Fibroblast of lung (primary cell): ENCODE measurements around the gene FBXW9. TPM values are rescaled to one million over a fixed set of nuclear protein-coding genes. Genes with fewer than 3 reads are reported as not detected.
A peak's percentile ranks its signal among the peaks of the same experiment; 100 is the strongest.

Experiments
- DNase-seq, 2 donors: peaks; one replicate each; pipeline versions ENCODE4 v3.0.0 to v3.0.0-alpha.2; 2010; ENCODE audit warnings: low read depth in 2 of 2
- H2AFZ ChIP-seq: 2 replicates; pipeline ENCODE4 v1.5.1; 2012; ENCODE audit warnings: low read length, control low read depth, inconsistent platforms
- H3K27ac ChIP-seq: 2 replicates; pipeline ENCODE4 v1.5.1; 2011; ENCODE audit warnings: low read length, control low read depth; ENCODE audit not compliant: insufficient read depth
- H3K27me3 ChIP-seq: 2 replicates; pipeline ENCODE4 v1.5.1; 2011; ENCODE audit warnings: mild to moderate bottlenecking, low read length; ENCODE audit not compliant: control insufficient read depth, insufficient read depth
- H3K36me3 ChIP-seq: 2 replicates; pipeline ENCODE4 v1.5.1; 2011; ENCODE audit warnings: low read length; ENCODE audit not compliant: control insufficient read depth, insufficient read depth
- H3K4me1 ChIP-seq: 2 replicates; pipeline ENCODE4 v1.5.1; 2011; ENCODE audit warnings: low read length; ENCODE audit not compliant: control insufficient read depth, insufficient read depth; ENCODE audit errors: extremely low read depth
- H3K4me2 ChIP-seq: 2 replicates; pipeline ENCODE4 v1.5.1; 2011; ENCODE audit warnings: low read length, control low read depth; ENCODE audit not compliant: insufficient read depth; ENCODE audit errors: extremely low read depth
- H3K4me3 ChIP-seq, 4 experiments: fragments of 200-600 bp in 1 of 4; sonication (generic) in 1 of 4; replicated peaks in 1 of 4; 2 replicates each; pipeline ENCODE4 v1.5.1; 2011 to 2016; ENCODE audit warnings: low read length in 4 of 4, low read depth in 3 of 4, mild to moderate bottlenecking in 3 of 4, control low read depth in 2 of 4, inconsistent platforms in 1 of 4, mixed read lengths in 1 of 4; ENCODE audit not compliant: insufficient read depth in 1 of 4; ENCODE audit errors: control extremely low read depth in 1 of 4
- H3K79me2 ChIP-seq: 2 replicates; pipeline ENCODE4 v1.5.1; 2012; ENCODE audit warnings: mild to moderate bottlenecking, low read length, inconsistent platforms; ENCODE audit not compliant: control insufficient read depth, insufficient read depth
- H3K9ac ChIP-seq: 2 replicates; pipeline ENCODE4 v1.5.1; 2011; ENCODE audit warnings: mild to moderate bottlenecking, low read length, control low read depth; ENCODE audit not compliant: insufficient read depth
- H3K9me3 ChIP-seq: 2 replicates; pipeline ENCODE4 v1.5.1; 2012; ENCODE audit warnings: low read depth, low read length; ENCODE audit not compliant: control insufficient read depth, insufficient read depth
- H4K20me1 ChIP-seq: 2 replicates; pipeline ENCODE4 v1.5.1; 2011; ENCODE audit warnings: low read length; ENCODE audit not compliant: control insufficient read depth, insufficient read depth; ENCODE audit errors: extremely low read depth
- CTCF ChIP-seq, 2 donors: IDR thresholded peaks in 1 of 2; conservative IDR thresholded peaks in 1 of 2; 1 replicate in 1 of 2; 2 replicates in 1 of 2; pipeline ENCODE4 v1.5.1; 2011 to 2012; ENCODE audit warnings: low read length in 2 of 2, control low read depth in 1 of 2, inconsistent platforms in 1 of 2, low read depth in 1 of 2, mild to moderate bottlenecking in 1 of 2
- EZH2 ChIP-seq: IDR thresholded peaks from 2 replicates; pipeline ENCODE4 v1.5.1; 2012; ENCODE audit warnings: low read length, control low read depth, mild to moderate bottlenecking; ENCODE audit errors: missing control alignments
- polyA plus RNA-seq, 2 donors: library from polyadenylated mRNA; depleted of rRNA in 1 of 2; stranded (reverse) in 1 of 2; unstranded in 1 of 2; fragments of >200 nt; gene quantifications; 2 replicates each; pipeline ENCODE4 v1.2.1, GENCODE V29; 2011 to 2012; ENCODE audit warnings: missing spikeins in 1 of 2
- total RNA-seq: library from RNA; depleted of rRNA; stranded (reverse); fragments of >200 nt; gene quantifications from 2 replicates; pipeline ENCODE4 v1.2.1, GENCODE V29; 2014

The FBXW9 gene
- total and polyA plus RNA-seq, 2 donors (not counting 1 experiment from before 2014, with no cell fraction given), result 3.3 to 4.4 TPM

- Histone ChIP-seq H3K79me2 (no peaks in the 10 kb centered on the region), H4K20me1 (no peaks in the 10 kb centered on the region), H3K36me3 (no peaks in the 10 kb centered on the region), H3K27ac (no peak overlapping the region), H2AFZ (no peak overlapping the region), H3K27me3 (no peaks in the 10 kb centered on the region), H3K4me1 (no peaks in the 10 kb centered on the region), H3K9me3 (no peaks in the 10 kb centered on the region), H3K4me2 (no peak overlapping the region), H3K4me3 (no peak overlapping the region), H3K9ac (no peak overlapping the region)
- no peak for DNase-seq
- no peak for TF ChIP-seq CTCF (conservative IDR thresholded peaks at IDR 0.05 in 1 of 2, IDR thresholded peaks at IDR 0.05 in 1 of 2; ENCODE audit: low read depth in 1 of 2, low read length in 2 of 2)
- TF ChIP-seq EZH2, result no peak
These were observed 53.9 kb downstream of the FBXW9 start for GRCh38 chr19:12642506-12642905.

DNA sequence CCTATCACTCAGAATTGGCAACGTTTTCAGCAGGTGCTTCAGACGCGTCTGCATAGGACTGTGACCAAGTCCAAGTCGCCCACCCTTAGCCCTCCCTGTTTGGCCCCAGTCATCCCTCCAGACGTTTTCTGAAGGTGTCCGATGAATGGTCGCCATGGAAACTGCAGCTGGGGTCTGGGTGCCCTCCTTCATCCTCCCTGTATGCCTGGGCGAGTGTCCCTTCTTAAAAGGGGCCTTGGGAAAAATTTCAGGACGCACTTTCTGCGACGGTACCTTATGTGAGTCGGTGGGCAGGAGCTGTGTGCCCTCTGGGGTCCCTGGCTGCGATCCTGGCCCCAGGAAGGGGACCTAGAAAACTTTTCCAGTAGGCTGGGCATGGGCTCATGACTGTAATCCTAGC is 55.0 kb downstream of the FBXW9 start:
- H2AFZ ChIP-seq, result no peak overlapping the region
- no peaks in the 10 kb centered on the region for H3K27me3 ChIP-seq
- no peak for TF ChIP-seq EZH2
- TF ChIP-seq CTCF (conservative IDR thresholded peaks at IDR 0.05 in 1 of 2, IDR thresholded peaks at IDR 0.05 in 1 of 2; ENCODE audit: low read depth in 1 of 2, low read length in 2 of 2), result no peak
- H3K4me3 ChIP-seq, result no peak overlapping the region
- H3K9me3 ChIP-seq, result no peaks in the 10 kb centered on the region
- H3K9ac ChIP-seq, result no peak overlapping the region
- no peaks in the 10 kb centered on the region for H3K79me2 ChIP-seq
- H3K36me3 ChIP-seq, result no peaks in the 10 kb centered on the region
- no peak for DNase-seq
- H3K27ac ChIP-seq, result no peak overlapping the region
- H4K20me1 ChIP-seq, result no peaks in the 10 kb centered on the region
- H3K4me2 ChIP-seq, result no peak overlapping the region
- no peaks in the 10 kb centered on the region for H3K4me1 ChIP-seq

DNA sequence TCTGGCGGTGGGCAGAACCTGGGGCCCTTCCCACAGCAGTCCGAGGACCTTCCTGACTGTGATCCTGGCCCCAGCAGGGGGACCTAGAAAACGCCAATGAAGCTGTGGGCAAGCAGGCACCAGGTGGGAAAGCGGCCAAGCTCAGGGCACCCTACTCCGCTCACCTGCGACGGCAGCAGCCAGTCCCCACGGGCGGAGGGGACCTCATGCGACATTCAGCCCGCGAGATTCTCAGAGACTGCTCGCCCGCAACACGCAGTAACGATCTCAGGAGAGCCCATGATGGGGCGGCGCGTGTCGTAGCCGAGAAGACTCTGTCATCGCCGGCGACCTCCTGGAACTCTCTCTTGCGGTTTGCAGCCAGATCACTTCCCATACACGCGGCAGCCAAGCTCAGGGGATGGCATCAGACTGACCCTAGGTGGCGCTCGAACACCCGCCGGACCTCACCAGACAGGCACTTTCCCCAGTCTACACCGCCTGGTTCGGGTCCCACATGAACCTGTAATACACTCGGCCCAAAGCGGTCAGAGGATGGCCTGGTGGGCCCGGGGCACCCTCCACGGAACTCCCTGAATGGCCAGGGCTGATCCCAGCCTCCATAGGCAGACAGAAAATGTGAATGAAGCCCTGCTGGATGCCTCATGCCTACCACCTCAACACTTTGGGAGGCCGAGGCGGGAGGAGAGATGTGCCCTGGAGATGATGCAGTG is 56.4 kb downstream of the FBXW9 start:
- H3K9ac ChIP-seq, result no peak overlapping the region
- H3K36me3 ChIP-seq, result no peaks in the 10 kb centered on the region
- H3K4me2 ChIP-seq, result peak overlapping the region; percentile 57
- DNase-seq, result peak; percentile 69 to 76
- no peak overlapping the region for H3K27ac ChIP-seq
- H3K79me2 ChIP-seq, result no peaks in the 10 kb centered on the region
- no peaks in the 10 kb centered on the region for H4K20me1 ChIP-seq
- H3K4me3 ChIP-seq, result peak overlapping the region in 1 of 4 experiments; percentile 25
- H3K4me1 ChIP-seq, result no peaks in the 10 kb centered on the region
- peak overlapping the region; percentile 65 for H2AFZ ChIP-seq
- no peaks in the 10 kb centered on the region for H3K27me3 ChIP-seq
- TF ChIP-seq CTCF (conservative IDR thresholded peaks at IDR 0.05 in 1 of 2, IDR thresholded peaks at IDR 0.05 in 1 of 2; ENCODE audit: low read depth in 1 of 2, low read length in 2 of 2) (peak; percentile 62 to 79), EZH2 (no peak)
- no peaks in the 10 kb centered on the region for H3K9me3 ChIP-seq

Other genes starting within 250 kb of the FBXW9 start
- gene ZNF709, start 211.8 kb downstream of the FBXW9 start, total RNA-seq, result 3.6 and 4.8 TPM in 2 replicates
- gene ZNF709, start 211.8 kb downstream of the FBXW9 start, polyA plus RNA-seq, result 1.4 and 1.5 TPM in 2 replicates
- 10.3 and 12.2 TPM in 2 replicates for gene ZNF564, start 145.1 kb downstream of the FBXW9 start, total RNA-seq
- gene ZNF564, start 145.1 kb downstream of the FBXW9 start, polyA plus RNA-seq, result 2.8 and 4.5 TPM in 2 replicates
- gene ZNF490, start 85.8 kb downstream of the FBXW9 start, total RNA-seq, result 8.0 and 16.8 TPM in 2 replicates
- gene ZNF490, start 85.8 kb downstream of the FBXW9 start, polyA plus RNA-seq, result 3.9 and 4.1 TPM in 2 replicates
- 9.2 and 12.2 TPM in 2 replicates for gene ZNF791, start 85.7 kb downstream of the FBXW9 start, total RNA-seq
- gene ZNF791, start 85.7 kb downstream of the FBXW9 start, polyA plus RNA-seq, result 9.4 and 11.4 TPM in 2 replicates
- gene MAN2B1, start 29.9 kb downstream of the FBXW9 start, total RNA-seq, result 33.1 and 36.0 TPM in 2 replicates
- gene MAN2B1, start 29.9 kb downstream of the FBXW9 start, polyA plus RNA-seq, result 28.3 and 30.7 TPM in 2 replicates
- gene WDR83, start 29.8 kb downstream of the FBXW9 start, total RNA-seq, result 8.7 and 11.7 TPM in 2 replicates
- gene WDR83, start 29.8 kb downstream of the FBXW9 start, polyA plus RNA-seq, result 4.1 and 5.1 TPM in 2 replicates
- 56.5 and 60.4 TPM in 2 replicates for gene DHPS, start 14.8 kb downstream of the FBXW9 start, total RNA-seq
- gene DHPS, start 14.8 kb downstream of the FBXW9 start, polyA plus RNA-seq, result 43.2 and 52.2 TPM in 2 replicates
- not detected in 2 replicates for gene GNG14, start 8.6 kb downstream of the FBXW9 start, total RNA-seq
- not detected in 2 replicates for gene GNG14, start 8.6 kb downstream of the FBXW9 start, polyA plus RNA-seq
- 28.2 and 36.0 TPM in 2 replicates for gene TNPO2, start 27.3 kb upstream of the FBXW9 start, total RNA-seq
- 52.5 and 75.0 TPM in 2 replicates for gene TNPO2, start 27.3 kb upstream of the FBXW9 start, polyA plus RNA-seq
- 117 and 186 TPM in 2 replicates for gene TRIR, start 38.1 kb upstream of the FBXW9 start, total RNA-seq
- gene TRIR, start 38.1 kb upstream of the FBXW9 start, polyA plus RNA-seq, result 155 and 199 TPM in 2 replicates
- 94.1 and 95.3 TPM in 2 replicates for gene GET3, start 40.9 kb upstream of the FBXW9 start, total RNA-seq
- 123 and 208 TPM in 2 replicates for gene GET3, start 40.9 kb upstream of the FBXW9 start, polyA plus RNA-seq
- gene BEST2, start 55.2 kb upstream of the FBXW9 start, total RNA-seq, result not detected in 2 replicates
- gene BEST2, start 55.2 kb upstream of the FBXW9 start, polyA plus RNA-seq, result not detected in 2 replicates
- gene HOOK2, start 78.9 kb upstream of the FBXW9 start, total RNA-seq, result 16.4 and 26.6 TPM in 2 replicates
- 6.6 TPM in 2 replicates for gene HOOK2, start 78.9 kb upstream of the FBXW9 start, polyA plus RNA-seq
- gene JUNB, start 94.9 kb upstream of the FBXW9 start, total RNA-seq, result 108 and 118 TPM in 2 replicates
- gene JUNB, start 94.9 kb upstream of the FBXW9 start, polyA plus RNA-seq, result 20.2 and 93.3 TPM in 2 replicates
- 166 and 228 TPM in 2 replicates for gene PRDX2, start 105.2 kb upstream of the FBXW9 start, total RNA-seq
- gene PRDX2, start 105.2 kb upstream of the FBXW9 start, polyA plus RNA-seq, result 186 and 294 TPM in 2 replicates
- gene THSD8, start 105.4 kb upstream of the FBXW9 start, total RNA-seq, result 0.51 TPM in 1 of 2 replicates, not detected in the other
- 2.8 TPM in 1 of 2 replicates, not detected in the other for gene THSD8, start 105.4 kb upstream of the FBXW9 start, polyA plus RNA-seq
- gene RNASEH2A, start 110.0 kb upstream of the FBXW9 start, total RNA-seq, result 3.1 and 8.9 TPM in 2 replicates
- gene RNASEH2A, start 110.0 kb upstream of the FBXW9 start, polyA plus RNA-seq, result 14.3 and 51.3 TPM in 2 replicates
- not detected in 2 replicates for gene RTBDN, start 137.9 kb upstream of the FBXW9 start, total RNA-seq
- gene RTBDN, start 137.9 kb upstream of the FBXW9 start, polyA plus RNA-seq, result not detected in 2 replicates
- 0.26 and 1.3 TPM in 2 replicates for gene MAST1, start 141.9 kb upstream of the FBXW9 start, total RNA-seq
- 0.20 and 0.30 TPM in 2 replicates for gene MAST1, start 141.9 kb upstream of the FBXW9 start, polyA plus RNA-seq
- gene DNASE2, start 184.8 kb upstream of the FBXW9 start, total RNA-seq, result 23.4 and 26.6 TPM in 2 replicates
- gene DNASE2, start 184.8 kb upstream of the FBXW9 start, polyA plus RNA-seq, result 24.1 and 25.1 TPM in 2 replicates
- gene KLF1, start 190.6 kb upstream of the FBXW9 start, total RNA-seq, result under 0.01 TPM in 1 of 2 replicates, not detected in the other
- gene KLF1, start 190.6 kb upstream of the FBXW9 start, polyA plus RNA-seq, result not detected in 2 replicates
- 11.8 and 18.0 TPM in 2 replicates for gene GCDH, start 194.5 kb upstream of the FBXW9 start, total RNA-seq
- gene GCDH, start 194.5 kb upstream of the FBXW9 start, polyA plus RNA-seq, result 10.3 and 15.5 TPM in 2 replicates
- not detected in 2 replicates for gene SYCE2, start 222.7 kb upstream of the FBXW9 start, total RNA-seq
- gene SYCE2, start 222.7 kb upstream of the FBXW9 start, polyA plus RNA-seq, result 0.19 and 0.40 TPM in 2 replicates
- gene FARSA, start 237.1 kb upstream of the FBXW9 start, total RNA-seq, result 38.6 and 49.6 TPM in 2 replicates
- gene FARSA, start 237.1 kb upstream of the FBXW9 start, polyA plus RNA-seq, result 23.5 and 37.9 TPM in 2 replicates
- 839 and 1,447 TPM in 2 replicates for gene CALR, start 242.0 kb upstream of the FBXW9 start, total RNA-seq
- 2,698 and 2,757 TPM in 2 replicates for gene CALR, start 242.0 kb upstream of the FBXW9 start, polyA plus RNA-seq
- 51.1 and 72.2 TPM in 2 replicates for gene RAD23A, start 249.2 kb upstream of the FBXW9 start, total RNA-seq
- gene RAD23A, start 249.2 kb upstream of the FBXW9 start, polyA plus RNA-seq, result 46.2 and 62.5 TPM in 2 replicates